Adrenal gland (tissue), 12 donors: Measurements from ENCODE around the gene NT5DC3. TPM values are rescaled to one million over a fixed set of nuclear protein-coding genes. Genes with fewer than 3 reads are reported as not detected.

Experiments
- DNase-seq, 7 donors: peaks; one replicate each; pipeline ENCODE4 v3.0.0-alpha.2; 2019 to 2020
- H3K27ac ChIP-seq, 5 donors: fragments of 200-600 bp; sonication (generic) in 4 of 5; 1 replicate in 3 of 5; 2 replicates in 2 of 5; pipeline versions ENCODE4 v1.5.1 to v1.8.0; 2016 to 2020; ENCODE audit warnings: mild to moderate bottlenecking in 1 of 5
- H3K27me3 ChIP-seq: fragments of 200-600 bp; 2 replicates; pipeline ENCODE4 v1.8.0; 2021
- H3K36me3 ChIP-seq, 2 donors: fragments of 200-600 bp; replicated peaks in 1 of 2; 1 replicate in 1 of 2; 2 replicates in 1 of 2; pipeline versions ENCODE4 v1.5.1 to v1.8.0; 2018 to 2022
- H3K4me1 ChIP-seq, 2 donors: fragments of 200-600 bp; replicated peaks in 1 of 2; 1 replicate in 1 of 2; 2 replicates in 1 of 2; pipeline versions ENCODE4 v1.5.1 to v1.8.0; 2018 to 2021
- H3K4me3 ChIP-seq, 4 donors: fragments of 200-600 bp; sonication (generic) in 3 of 4; one replicate each; pipeline ENCODE4 v1.5.1; 2016 to 2018
- H3K9me3 ChIP-seq, 3 donors: fragments of 200-600 bp; sonication (generic) in 1 of 3; replicated peaks in 1 of 3; 1 replicate in 2 of 3; 2 replicates in 1 of 3; pipeline versions ENCODE4 v1.5.1 to v1.8.0; 2016 to 2021
- POLR2A ChIP-seq, 2 donors: fragments of 450-650 bp; IDR thresholded peaks; one replicate each; pipeline ENCODE4 v1.6.1; 2017; ENCODE audit warnings: antibody characterized with exemption in 2 of 2, mild to moderate bottlenecking in 2 of 2, moderate library complexity in 1 of 2
- WGBS, 4 donors: extraction: QIAGEN DNeasy Blood & Tissue Kit in 2 of 4; methylation state at CpG; one replicate each; pipeline versions ENCODE4 v1.1.5 to v1.1.7; 2013 to 2017; 5-methylcytosine and 5-hydroxymethylcytosine counted together
- intact Hi-C, 2 donors: fragments of 100-400 bp; cut with DNase I; formaldehyde crosslinking; loops; one replicate each; pipeline versions ENCODE4 v1.14.1 to v1.15.0; 2022 to 2023
- polyA plus RNA-seq, 3 donors: library from polyadenylated mRNA; stranded (reverse); fragments of 200-250 nt in 2 of 3; fragments of 350-450 nt in 1 of 3; fragmentation: Illumina TruSeq in 1 of 3; extraction: RNeasy Lipid Tissue Mini Kit (QIAGEN cat#74804) in 1 of 3; gene quantifications; one replicate each; pipeline ENCODE4 v1.2.3, GENCODE V29; 2013 to 2014
- total RNA-seq, 9 donors: library from RNA; depleted of rRNA in 4 of 9; stranded (reverse); fragments of >200 nt in 4 of 9; fragments of 120-200 nt in 1 of 9; fragmentation: NEBNext Ultra II Directional in 1 of 9; extraction: Animal tissue kit (Norgen Biotek cat#: 25700) in 1 of 9; gene quantifications; one replicate each; pipeline versions ENCODE4 v1.1.0 to v1.2.4, GENCODE V29; 2013 to 2023
- TF ChIP-seq, protein P1 (sequence below), 6 experiments: fragments of 450-650 bp in 4 of 6; fragments of 200-600 bp in 2 of 6; sonication (generic) in 1 of 6; IDR thresholded peaks; 1 replicate in 5 of 6; 2 replicates in 1 of 6; pipeline versions ENCODE4 v1.5.1 to v1.8.0; 2016 to 2021; ENCODE audit warnings: antibody characterized with exemption in 6 of 6, mild to moderate bottlenecking in 2 of 6, moderate library complexity in 1 of 6
- donor health status: healthy with polysubstance abuse.
- donor health status: Bipolar disorder and iron deficiency.
- donor health status: DM: yes; HTN: yes; CAD: no.
- donor health status: DM: no; HTN: no; CAD: no.
- donor health status: DM: no; HTN: no; CAD: no.
- donor health status: DM: yes; HTN: yes; CAD: no.

NT5DC3 gene
- total and polyA plus RNA-seq, 12 donors = 4.1 to 14.9 (median 7.2) TPM

DNA sequence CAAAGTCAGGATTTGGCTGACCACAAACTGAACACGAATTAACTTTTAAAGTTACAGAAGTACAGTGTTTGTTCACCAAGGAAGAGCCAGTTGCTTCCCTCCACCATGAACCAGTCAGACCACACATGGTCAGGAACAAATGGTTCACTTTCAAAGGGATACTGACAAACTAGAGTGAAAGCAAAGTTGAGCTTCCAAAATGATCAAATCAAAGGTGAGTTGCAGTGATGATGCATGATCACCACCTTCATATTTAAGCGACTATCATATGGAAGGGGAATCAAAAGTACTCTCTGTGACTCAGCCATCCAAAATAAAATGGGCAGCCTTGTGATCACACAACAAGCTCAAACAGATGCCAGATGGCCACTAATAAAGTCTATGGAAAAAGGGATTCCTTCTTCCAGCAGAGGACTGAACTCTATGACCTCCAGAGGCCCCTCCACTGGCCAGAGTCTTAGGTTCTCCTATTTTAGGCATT lies 13.1 kb downstream of the NT5DC3 start:
- intact Hi-C loops = no loop called here
- WGBS, 4 donors = 58 to 62% (median 60%) methylated on average over 2 of the region's 2 CpGs
- H3K27me3 ChIP-seq = no peaks in the 10 kb centered on the region
- no peak overlapping the region for H3K4me3 ChIP-seq
- no peaks in the 10 kb centered on the region for H3K9me3 ChIP-seq
- TF ChIP-seq, protein P1, sequence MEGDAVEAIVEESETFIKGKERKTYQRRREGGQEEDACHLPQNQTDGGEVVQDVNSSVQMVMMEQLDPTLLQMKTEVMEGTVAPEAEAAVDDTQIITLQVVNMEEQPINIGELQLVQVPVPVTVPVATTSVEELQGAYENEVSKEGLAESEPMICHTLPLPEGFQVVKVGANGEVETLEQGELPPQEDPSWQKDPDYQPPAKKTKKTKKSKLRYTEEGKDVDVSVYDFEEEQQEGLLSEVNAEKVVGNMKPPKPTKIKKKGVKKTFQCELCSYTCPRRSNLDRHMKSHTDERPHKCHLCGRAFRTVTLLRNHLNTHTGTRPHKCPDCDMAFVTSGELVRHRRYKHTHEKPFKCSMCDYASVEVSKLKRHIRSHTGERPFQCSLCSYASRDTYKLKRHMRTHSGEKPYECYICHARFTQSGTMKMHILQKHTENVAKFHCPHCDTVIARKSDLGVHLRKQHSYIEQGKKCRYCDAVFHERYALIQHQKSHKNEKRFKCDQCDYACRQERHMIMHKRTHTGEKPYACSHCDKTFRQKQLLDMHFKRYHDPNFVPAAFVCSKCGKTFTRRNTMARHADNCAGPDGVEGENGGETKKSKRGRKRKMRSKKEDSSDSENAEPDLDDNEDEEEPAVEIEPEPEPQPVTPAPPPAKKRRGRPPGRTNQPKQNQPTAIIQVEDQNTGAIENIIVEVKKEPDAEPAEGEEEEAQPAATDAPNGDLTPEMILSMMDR (IDR thresholded peaks at IDR 0.05) = no peak
- TF ChIP-seq POLR2A (IDR thresholded peaks at IDR 0.05) = no peak
- no peak overlapping the region for H3K27ac ChIP-seq
- peaks cover 6 to 16% of the 10 kb centered on the region in 2 donors for H3K4me1 ChIP-seq
- DNase-seq = no peak
- no peaks in the 10 kb centered on the region for H3K36me3 ChIP-seq

DNA sequence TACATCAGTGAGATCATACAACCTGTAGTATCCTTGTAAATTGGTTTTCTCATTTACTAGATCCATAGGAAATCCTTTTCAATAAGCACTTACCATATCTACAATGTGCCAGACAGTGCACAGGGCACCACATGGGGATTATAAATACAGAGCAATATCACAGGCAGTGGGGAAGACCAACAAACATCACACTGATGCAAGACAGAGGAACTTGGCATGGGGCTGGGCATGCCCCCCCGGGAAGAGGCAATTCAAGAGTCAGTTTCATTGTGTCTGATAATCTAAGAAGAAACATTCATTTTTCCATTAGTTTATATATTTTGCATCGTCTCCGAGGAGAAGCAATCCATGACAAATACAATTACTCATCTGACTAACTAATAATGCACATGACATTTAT lies 16.2 kb downstream of the NT5DC3 start:
- TF ChIP-seq POLR2A (IDR thresholded peaks at IDR 0.05) = no peak
- TF ChIP-seq, protein P1 (IDR thresholded peaks at IDR 0.05) = no peak
- Histone ChIP-seq H3K27me3 (no peaks in the 10 kb centered on the region), H3K36me3 (no peaks in the 10 kb centered on the region), H3K4me3 (no peak overlapping the region), H3K27ac (no peak overlapping the region), H3K4me1 (peaks cover 6 to 16% of the 10 kb centered on the region in 2 donors), H3K9me3 (no peaks in the 10 kb centered on the region)
- DNase-seq = no peak
- intact Hi-C loops = no loop called here
- WGBS, 4 donors = 41 to 55% (median 51%) methylated on average over 3 of the region's 3 CpGs

DNA sequence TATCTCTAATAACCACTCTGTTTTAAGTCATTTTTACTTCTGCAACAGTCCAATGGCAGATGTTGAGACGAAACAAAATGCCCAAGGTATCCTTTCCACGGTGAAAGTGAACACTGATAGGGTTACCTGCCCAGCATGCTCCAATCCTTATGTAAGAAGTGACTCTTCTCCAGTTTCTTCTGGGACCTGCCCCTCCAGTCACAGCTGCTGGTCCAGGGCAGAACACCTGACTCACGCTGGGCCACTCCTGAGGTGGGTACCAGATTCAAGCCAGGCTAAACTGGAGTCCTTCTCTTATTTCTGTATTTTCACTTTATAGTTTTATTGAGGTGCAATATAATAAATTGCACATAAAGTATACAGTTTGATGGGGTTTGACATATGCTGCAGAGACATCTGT lies 16.7 kb downstream of the NT5DC3 start:
- Histone ChIP-seq H3K27ac (no peak overlapping the region), H3K4me3 (no peak overlapping the region), H3K9me3 (no peaks in the 10 kb centered on the region), H3K27me3 (no peaks in the 10 kb centered on the region), H3K4me1 (peaks cover 6 to 16% of the 10 kb centered on the region in 2 donors), H3K36me3 (no peaks in the 10 kb centered on the region)
- TF ChIP-seq, protein P1 (IDR thresholded peaks at IDR 0.05) = no peak
- no peak for TF ChIP-seq POLR2A (IDR thresholded peaks at IDR 0.05)
- WGBS, 4 donors = 91 to 94% (median 92%) methylated on average over 3 of the region's 3 CpGs
- intact Hi-C loops = no loop called here
- DNase-seq = no peak

DNA sequence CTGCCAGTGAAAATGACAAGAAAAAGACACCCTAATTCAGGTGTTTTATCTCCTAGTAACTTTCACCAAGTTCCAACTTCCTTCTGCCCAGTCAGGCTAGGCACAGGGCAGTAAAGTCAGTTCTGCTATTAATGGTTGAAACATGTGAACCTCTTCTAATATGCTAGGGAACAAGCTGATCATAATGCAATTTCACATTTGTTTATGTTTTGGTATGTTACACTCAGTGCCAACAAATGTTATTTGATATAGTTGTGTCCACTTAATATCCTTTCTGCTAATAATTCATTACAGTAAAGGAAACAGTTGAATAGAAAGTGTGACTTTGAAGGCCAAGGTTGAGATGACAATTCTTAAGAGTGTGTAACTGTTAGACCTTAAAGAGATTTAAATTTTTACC lies 17.2 kb downstream of the NT5DC3 start:
- Histone ChIP-seq H3K9me3 (no peaks in the 10 kb centered on the region), H3K4me1 (peaks cover 6 to 16% of the 10 kb centered on the region in 2 donors), H3K4me3 (no peak overlapping the region), H3K27me3 (no peaks in the 10 kb centered on the region), H3K27ac (no peak overlapping the region), H3K36me3 (no peaks in the 10 kb centered on the region)
- no peak for DNase-seq
- intact Hi-C loops = no loop called here
- TF ChIP-seq, protein P1 (IDR thresholded peaks at IDR 0.05) = no peak
- TF ChIP-seq POLR2A (IDR thresholded peaks at IDR 0.05) = no peak
